GM19452 (cell line): ENCODE results near the gene AGAP1.

Experiments
- ATAC-seq: cut with Tn5 transposase; IDR thresholded peaks from one replicate; pipeline ENCODE4 v1.9.1; 2021; ENCODE audit not compliant: unreplicated experiment

The AGAP1 gene

GRCh38 chr2:235493775-235494715 lies at the start of gene AGAP1:
AGAP1 (plus strand) TSS chr2:235494043.
- ATAC-seq, result peak; percentile 56

GRCh38 chr2:235444101-235444597 lies 49.7 kb upstream of the AGAP1 start:
- no peak for ATAC-seq

- no peak for ATAC-seq
Observed at GRCh38 chr2:235445116-235445515, 48.7 kb upstream of the AGAP1 start.

- ATAC-seq, result no peak
Observed at GRCh38 chr2:235446082-235446481, 47.8 kb upstream of the AGAP1 start.

GRCh38 chr2:235447210-235447609 lies 46.6 kb upstream of the AGAP1 start:
- ATAC-seq, result no peak

- ATAC-seq, result no peak
Observed at GRCh38 chr2:235449568-235449967, 44.3 kb upstream of the AGAP1 start.

- ATAC-seq, result no peak
Observed at GRCh38 chr2:235453605-235454151, 40.2 kb upstream of the AGAP1 start.

- no peak for ATAC-seq
Observed at GRCh38 chr2:235458839-235459273, 35.0 kb upstream of the AGAP1 start.

GRCh38 chr2:235460548-235461047 lies 33.2 kb upstream of the AGAP1 start:
- ATAC-seq, result no peak

- no peak for ATAC-seq
Observed at GRCh38 chr2:235461763-235462414, 32.0 kb upstream of the AGAP1 start.

- no peak for ATAC-seq
Observed at GRCh38 chr2:235462415-235462790, 31.4 kb upstream of the AGAP1 start.

GRCh38 chr2:235463893-235464292 lies 29.9 kb upstream of the AGAP1 start:
- no peak for ATAC-seq

GRCh38 chr2:235467588-235467987 lies 26.3 kb upstream of the AGAP1 start:
- ATAC-seq, result no peak

GRCh38 chr2:235468978-235469655 lies 24.7 kb upstream of the AGAP1 start:
- no peak for ATAC-seq

- ATAC-seq, result no peak
Observed at GRCh38 chr2:235471186-235471747, 22.6 kb upstream of the AGAP1 start.

GRCh38 chr2:235472443-235472842 lies 21.4 kb upstream of the AGAP1 start:
- ATAC-seq, result no peak

GRCh38 chr2:235478609-235479008 lies 15.2 kb upstream of the AGAP1 start:
- ATAC-seq, result no peak

- no peak for ATAC-seq
Observed at GRCh38 chr2:235479604-235480003, 14.2 kb upstream of the AGAP1 start.

GRCh38 chr2:235480614-235481013 lies 13.2 kb upstream of the AGAP1 start:
- ATAC-seq, result no peak

- no peak for ATAC-seq
Observed at GRCh38 chr2:235483313-235483712, 10.5 kb upstream of the AGAP1 start.

- ATAC-seq, result no peak
Observed at GRCh38 chr2:235485362-235485761, 8.5 kb upstream of the AGAP1 start.
